ENCODE results near the gene FOXO1. TPM values are rescaled to one million over a fixed set of nuclear protein-coding genes. Genes with fewer than 3 reads are reported as not detected.

Gene FOXO1
- total RNA-seq, 1 experiment from 2014 or later, result 37.7 TPM

DNA sequence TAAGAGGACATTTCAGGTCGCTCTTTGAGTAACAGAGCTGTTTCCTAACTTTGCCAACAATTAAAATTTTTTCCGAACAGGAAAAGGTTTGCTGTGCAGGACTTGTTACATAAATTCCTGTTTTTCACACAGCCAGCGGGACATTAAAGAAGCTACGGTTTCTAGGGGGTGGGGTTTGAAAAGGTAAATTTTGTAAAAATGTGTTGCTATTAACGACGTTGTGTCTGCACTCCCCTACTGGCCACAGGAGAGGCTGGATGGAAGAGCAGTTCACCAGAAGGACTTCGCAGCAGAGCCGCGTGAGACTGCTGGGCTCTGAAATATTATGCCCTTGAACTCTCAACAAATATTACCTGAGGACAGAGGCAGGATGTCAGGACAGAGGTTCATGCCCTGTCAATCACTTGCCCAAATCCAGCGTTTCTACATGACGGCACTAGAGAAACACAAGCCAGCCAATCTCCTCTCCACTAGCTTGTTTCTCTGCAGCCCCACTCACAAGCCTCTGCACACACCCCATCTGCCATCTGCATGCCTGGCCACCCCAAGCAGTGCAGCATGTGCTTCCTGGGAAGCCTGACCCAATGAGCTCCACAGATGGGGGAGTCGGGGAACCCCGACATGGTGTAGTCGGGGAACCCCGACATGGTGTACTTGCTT lies 102.0 kb downstream of the FOXO1 start:
- CTCF ChIA-PET, result no interaction called here
- Mint-ChIP-seq H3K4me3 (ENCODE audit: unreplicated experiment) (no peak overlapping the region), H3K27ac (ENCODE audit: low read depth, unreplicated experiment) (no peak overlapping the region), H3K4me1 (ENCODE audit: insufficient read depth, unreplicated experiment) (peaks cover 27% of the 10 kb centered on the region), H3K36me3 (ENCODE audit: insufficient read depth, unreplicated experiment) (peaks cover 91% of the 10 kb centered on the region), H3K27me3 (ENCODE audit: insufficient read depth, unreplicated experiment) (no peaks in the 10 kb centered on the region), H3K9me3 (ENCODE audit: unreplicated experiment) (no peaks in the 10 kb centered on the region)
- intact Hi-C loops (cut with micrococcal nuclease), result no loop called here
- BruUV-seq (replicated peaks), result no TSS peak
- no peak for DNase-seq (ENCODE audit: unreplicated experiment)
- POLR2A ChIA-PET, result interaction anchor here (1.1 kb wide), 1 partner anchor 8 kb away, joined by 5 read pairs; no protein-coding TSS in a partner anchor
- TF ChIP-seq, protein P1, sequence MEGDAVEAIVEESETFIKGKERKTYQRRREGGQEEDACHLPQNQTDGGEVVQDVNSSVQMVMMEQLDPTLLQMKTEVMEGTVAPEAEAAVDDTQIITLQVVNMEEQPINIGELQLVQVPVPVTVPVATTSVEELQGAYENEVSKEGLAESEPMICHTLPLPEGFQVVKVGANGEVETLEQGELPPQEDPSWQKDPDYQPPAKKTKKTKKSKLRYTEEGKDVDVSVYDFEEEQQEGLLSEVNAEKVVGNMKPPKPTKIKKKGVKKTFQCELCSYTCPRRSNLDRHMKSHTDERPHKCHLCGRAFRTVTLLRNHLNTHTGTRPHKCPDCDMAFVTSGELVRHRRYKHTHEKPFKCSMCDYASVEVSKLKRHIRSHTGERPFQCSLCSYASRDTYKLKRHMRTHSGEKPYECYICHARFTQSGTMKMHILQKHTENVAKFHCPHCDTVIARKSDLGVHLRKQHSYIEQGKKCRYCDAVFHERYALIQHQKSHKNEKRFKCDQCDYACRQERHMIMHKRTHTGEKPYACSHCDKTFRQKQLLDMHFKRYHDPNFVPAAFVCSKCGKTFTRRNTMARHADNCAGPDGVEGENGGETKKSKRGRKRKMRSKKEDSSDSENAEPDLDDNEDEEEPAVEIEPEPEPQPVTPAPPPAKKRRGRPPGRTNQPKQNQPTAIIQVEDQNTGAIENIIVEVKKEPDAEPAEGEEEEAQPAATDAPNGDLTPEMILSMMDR (IDR thresholded peaks at IDR 0.05; ENCODE audit: unreplicated experiment), result no peak

- peaks cover 91% of the 10 kb centered on the region for H3K36me3 Mint-ChIP-seq (ENCODE audit: insufficient read depth, unreplicated experiment)
- no TSS peak for BruUV-seq (replicated peaks)
- H3K27me3 Mint-ChIP-seq (ENCODE audit: insufficient read depth, unreplicated experiment), result no peaks in the 10 kb centered on the region
- TF ChIP-seq, protein P1 (IDR thresholded peaks at IDR 0.05; ENCODE audit: unreplicated experiment), result no peak
- peaks cover 31% of the 10 kb centered on the region for H3K4me1 Mint-ChIP-seq (ENCODE audit: insufficient read depth, unreplicated experiment)
- no peak overlapping the region for H3K4me3 Mint-ChIP-seq (ENCODE audit: unreplicated experiment)
- CTCF ChIA-PET, result no interaction called here
- intact Hi-C loops (cut with micrococcal nuclease), result no loop called here
- no peak overlapping the region for H3K27ac Mint-ChIP-seq (ENCODE audit: low read depth, unreplicated experiment)
- no peak for DNase-seq (ENCODE audit: unreplicated experiment)
- POLR2A ChIA-PET, result no interaction called here
- no peaks in the 10 kb centered on the region for H3K9me3 Mint-ChIP-seq (ENCODE audit: unreplicated experiment)
These were observed 102.9 kb downstream of the FOXO1 start for GRCh38 chr13:40563350-40564125.

DNA sequence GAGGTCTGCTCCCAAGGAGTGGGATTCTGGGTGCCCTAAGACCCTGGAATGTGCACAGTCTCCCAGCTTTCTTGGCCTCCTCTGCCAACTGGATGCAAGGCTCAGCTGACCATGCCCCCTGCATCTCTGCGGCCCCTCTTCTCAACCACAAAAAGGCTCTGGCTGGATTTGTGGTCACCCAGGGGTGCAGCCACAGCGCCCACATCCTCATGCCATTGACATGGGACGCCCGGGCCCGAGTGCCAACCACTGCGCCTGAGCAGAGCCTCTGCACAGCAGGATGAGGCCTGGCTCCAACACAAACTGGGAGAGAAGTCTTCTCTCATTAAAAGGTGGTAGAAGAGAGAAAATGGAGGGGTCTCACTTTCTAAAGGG lies 103.5 kb downstream of the FOXO1 start:
- TF ChIP-seq, protein P1 (IDR thresholded peaks at IDR 0.05; ENCODE audit: unreplicated experiment), result no peak
- ChIA-PET CTCF (no interaction called here), POLR2A (no interaction called here)
- peaks cover 91% of the 10 kb centered on the region for H3K36me3 Mint-ChIP-seq (ENCODE audit: insufficient read depth, unreplicated experiment)
- no TSS peak for BruUV-seq (replicated peaks)
- DNase-seq (ENCODE audit: unreplicated experiment), result no peak
- H3K9me3 Mint-ChIP-seq (ENCODE audit: unreplicated experiment), result no peaks in the 10 kb centered on the region
- peaks cover 26% of the 10 kb centered on the region for H3K4me1 Mint-ChIP-seq (ENCODE audit: insufficient read depth, unreplicated experiment)
- H3K4me3 Mint-ChIP-seq (ENCODE audit: unreplicated experiment), result no peak overlapping the region
- H3K27me3 Mint-ChIP-seq (ENCODE audit: insufficient read depth, unreplicated experiment), result no peaks in the 10 kb centered on the region
- H3K27ac Mint-ChIP-seq (ENCODE audit: low read depth, unreplicated experiment), result no peak overlapping the region
- intact Hi-C loops (cut with micrococcal nuclease), result no loop called here

GRCh38 chr13:40559915-40560314 lies 106.5 kb downstream of the FOXO1 start:
- Mint-ChIP-seq H3K27ac (ENCODE audit: low read depth, unreplicated experiment) (no peak overlapping the region), H3K4me3 (ENCODE audit: unreplicated experiment) (no peak overlapping the region), H3K4me1 (ENCODE audit: insufficient read depth, unreplicated experiment) (peaks cover 22% of the 10 kb centered on the region), H3K36me3 (ENCODE audit: insufficient read depth, unreplicated experiment) (peaks cover 96% of the 10 kb centered on the region), H3K9me3 (ENCODE audit: unreplicated experiment) (no peaks in the 10 kb centered on the region), H3K27me3 (ENCODE audit: insufficient read depth, unreplicated experiment) (no peaks in the 10 kb centered on the region)
- DNase-seq (ENCODE audit: unreplicated experiment), result no peak
- intact Hi-C loops (cut with micrococcal nuclease), result no loop called here
- TF ChIP-seq, protein P1 (IDR thresholded peaks at IDR 0.05; ENCODE audit: unreplicated experiment), result no peak
- POLR2A ChIA-PET, result interaction anchor here (1.0 to 1.2 kb wide), 2 partner anchors 12 to 56 kb away, joined by 3 to 4 read pairs; no protein-coding TSS in a partner anchor
- no TSS peak for BruUV-seq (replicated peaks)
- CTCF ChIA-PET, result no interaction called here
